ENCODE measurements around the gene MICB.
"Not testable (repeated sequence)": the region's sequence is repeated elsewhere in the genome, so short reads cannot be mapped to it uniquely, and the experiment has no call there.

The MICB gene

GRCh38 chr6:31474871-31475286 lies 23.1 kb upstream of the MICB start:
- DNase-seq (ENCODE audit: low read depth, low spot score) = no peak

- no peak for DNase-seq (ENCODE audit: low read depth, low spot score)
Measured at GRCh38 chr6:31476515-31477139, 21.3 kb upstream of the MICB start.

GRCh38 chr6:31477521-31477920 lies 20.4 kb upstream of the MICB start:
- no peak for DNase-seq (ENCODE audit: low read depth, low spot score)

GRCh38 chr6:31478186-31478950 lies 19.6 kb upstream of the MICB start:
- no peak for DNase-seq (ENCODE audit: low read depth, low spot score)

- no peak for DNase-seq (ENCODE audit: low read depth, low spot score)
Measured at GRCh38 chr6:31479151-31479932, 18.6 kb upstream of the MICB start.

- DNase-seq (ENCODE audit: low read depth, low spot score) = no peak
Measured at GRCh38 chr6:31479933-31480535, 17.9 kb upstream of the MICB start.

GRCh38 chr6:31480574-31480973 lies 17.4 kb upstream of the MICB start:
- DNase-seq (ENCODE audit: low read depth, low spot score) = no peak

- no peak for DNase-seq (ENCODE audit: low read depth, low spot score)
Measured at GRCh38 chr6:31483392-31483791, 14.6 kb upstream of the MICB start.

- no peak for DNase-seq (ENCODE audit: low read depth, low spot score)
Measured at GRCh38 chr6:31485055-31485454, 12.9 kb upstream of the MICB start.

GRCh38 chr6:31486065-31486837 lies 11.7 kb upstream of the MICB start:
- not testable (repeated sequence) for DNase-seq (ENCODE audit: low read depth, low spot score)

GRCh38 chr6:31487674-31488073 lies 10.3 kb upstream of the MICB start:
- DNase-seq (ENCODE audit: low read depth, low spot score) = not testable (repeated sequence)

GRCh38 chr6:31489086-31489485 lies 8.9 kb upstream of the MICB start:
- DNase-seq (ENCODE audit: low read depth, low spot score) = no peak

GRCh38 chr6:31490115-31490873 lies 7.7 kb upstream of the MICB start:
- DNase-seq (ENCODE audit: low read depth, low spot score) = no peak

GRCh38 chr6:31493550-31493874 lies 4.4 kb upstream of the MICB start:
- not testable (repeated sequence) for DNase-seq (ENCODE audit: low read depth, low spot score)

GRCh38 chr6:31493875-31494694 lies 3.9 kb upstream of the MICB start:
- peak; percentile 62 for DNase-seq (ENCODE audit: low read depth, low spot score)

- DNase-seq (ENCODE audit: low read depth, low spot score) = no peak
Measured at GRCh38 chr6:31495580-31495979, 2.4 kb upstream of the MICB start.

- not testable (repeated sequence) for DNase-seq (ENCODE audit: low read depth, low spot score)
Measured at GRCh38 chr6:31496826-31497225, 1.1 kb upstream of the MICB start.

- no peak for DNase-seq (ENCODE audit: low read depth, low spot score)
Measured at GRCh38 chr6:31498748-31499147, 803 bp downstream of the MICB start.

GRCh38 chr6:31499648-31500047 lies 1.7 kb downstream of the MICB start:
- DNase-seq (ENCODE audit: low read depth, low spot score) = not testable (repeated sequence)

GRCh38 chr6:31502586-31502985 lies 4.6 kb downstream of the MICB start:
- DNase-seq (ENCODE audit: low read depth, low spot score) = no peak

All from activated CD4-positive, CD25-positive, alpha-beta regulatory T cell treated with anti-CD3 and anti-CD28 coated beads, Interleukin-2, amount 50 U/mL, for 16 hours (primary cell).